Ishikawa (cell line): Measurements from ENCODE around the gene ETDB.
"Not testable (repeated sequence)": the region's sequence is repeated elsewhere in the genome, so short reads cannot be mapped to it uniquely, and the experiment has no call there.

Source experiments
- CEBPB ChIP-seq: IDR thresholded peaks from 2 replicates; pipeline ENCODE4 v1.6.1; 2012
- EP300 ChIP-seq: IDR thresholded peaks from 2 replicates; pipeline ENCODE4 v1.6.1; 2012; ENCODE audit warnings: borderline replicate concordance

GRCh38 chrX:135120056-135120576, at the start of gene ETDB:
- TF ChIP-seq CEBPB, EP300: not testable (repeated sequence)
